Activated naive CD4-positive, alpha-beta T cell treated with anti-CD3 and anti-CD28 coated beads for 36 hours (primary cell): Measurements from ENCODE around the gene DKKL1. TPM values are rescaled to one million over a fixed set of nuclear protein-coding genes. Genes with fewer than 3 reads are reported as not detected.

ENCODE experiments used
- CTCF ChIA-PET: fragments of 350-600 bp; sonication (Branson Sonifier 250); formaldehyde crosslinking; loops from one replicate; lab custom pipeline; 2021; ENCODE audit warnings: antibody characterized with exemption; lab: Charles Lee
- DNase-seq: peaks from one replicate; pipeline ENCODE4 v3.0.0-alpha.2; 2020
- H3K27ac Mint-ChIP-seq: one replicate; pipeline ENCODE4 v1.8.0; 2021; ENCODE audit warnings: mild to moderate bottlenecking, mixed read lengths
- H3K27me3 Mint-ChIP-seq: one replicate; pipeline ENCODE4 v1.8.0; 2021; ENCODE audit warnings: low read depth, mixed read lengths
- H3K36me3 Mint-ChIP-seq: one replicate; pipeline ENCODE4 v1.8.0; 2021; ENCODE audit warnings: low read depth, mixed read lengths
- H3K4me1 Mint-ChIP-seq: one replicate; pipeline ENCODE4 v1.8.0; 2021; ENCODE audit warnings: low read depth, mixed read lengths
- H3K4me3 Mint-ChIP-seq: one replicate; pipeline ENCODE4 v1.8.0; 2021; ENCODE audit warnings: mild to moderate bottlenecking, moderate library complexity, mixed read lengths
- H3K9me3 Mint-ChIP-seq: one replicate; pipeline ENCODE4 v1.8.0; 2021; ENCODE audit warnings: mixed read lengths
- intact Hi-C: fragments of 100-400 bp; cut with micrococcal nuclease; formaldehyde crosslinking; loops from one replicate; pipeline ENCODE4 v1.15.1; 2023
- total RNA-seq, 2 experiments: library from RNA; stranded (reverse); gene quantifications; one replicate each; pipeline ENCODE4 v1.2.3, GENCODE V29; 2021

DKKL1 gene
- total RNA-seq, 2 experiments from 2014 or later = not detected

- H3K9me3 Mint-ChIP-seq = no peaks in the 10 kb centered on the region
- peak; percentile 35 for DNase-seq
- peaks cover 3% of the 10 kb centered on the region for H3K27me3 Mint-ChIP-seq
- CTCF ChIA-PET = no interaction called here
- intact Hi-C loops = no loop called here
- no peak overlapping the region for H3K4me3 Mint-ChIP-seq
- H3K36me3 Mint-ChIP-seq = no peaks in the 10 kb centered on the region
- peaks cover 13% of the 10 kb centered on the region for H3K4me1 Mint-ChIP-seq
- no peak overlapping the region for H3K27ac Mint-ChIP-seq
Measured at GRCh38 chr19:49355909-49356353, 7.7 kb upstream of the DKKL1 start.

DNA sequence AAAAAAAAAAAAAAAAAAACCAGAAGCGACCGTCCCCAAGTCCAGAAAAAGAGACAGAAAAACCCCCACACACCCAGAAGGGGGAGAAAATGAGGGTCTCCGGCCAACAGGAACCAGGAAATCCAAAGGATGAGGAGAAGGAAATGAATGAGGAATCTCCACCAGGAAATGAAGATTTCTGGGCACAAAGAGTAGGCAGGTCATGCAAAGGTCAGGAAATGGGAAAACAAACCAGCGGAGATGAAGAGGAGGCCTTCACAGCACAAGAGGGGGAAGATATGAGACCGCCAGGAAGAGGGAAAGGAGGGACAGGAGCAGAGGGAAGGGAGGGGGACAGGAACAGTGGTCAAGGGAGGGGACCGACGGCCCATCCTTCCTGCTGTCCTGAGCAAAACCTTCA, 7.3 kb upstream of the DKKL1 start:
- peaks cover 15% of the 10 kb centered on the region for H3K4me1 Mint-ChIP-seq
- DNase-seq = no peak
- CTCF ChIA-PET = no interaction called here
- no peak overlapping the region for H3K27ac Mint-ChIP-seq
- no peaks in the 10 kb centered on the region for H3K36me3 Mint-ChIP-seq
- H3K27me3 Mint-ChIP-seq = peaks cover 3% of the 10 kb centered on the region
- intact Hi-C loops = no loop called here
- no peaks in the 10 kb centered on the region for H3K9me3 Mint-ChIP-seq
- H3K4me3 Mint-ChIP-seq = no peak overlapping the region

GRCh38 chr19:49357186-49357585, 6.5 kb upstream of the DKKL1 start:
- Mint-ChIP-seq H3K4me3 (no peak overlapping the region), H3K27ac (no peak overlapping the region), H3K36me3 (no peaks in the 10 kb centered on the region), H3K9me3 (no peaks in the 10 kb centered on the region), H3K27me3 (peaks cover 10% of the 10 kb centered on the region), H3K4me1 (peaks cover 22% of the 10 kb centered on the region)
- no peak for DNase-seq
- CTCF ChIA-PET = no interaction called here
- intact Hi-C loops = no loop called here

DNA sequence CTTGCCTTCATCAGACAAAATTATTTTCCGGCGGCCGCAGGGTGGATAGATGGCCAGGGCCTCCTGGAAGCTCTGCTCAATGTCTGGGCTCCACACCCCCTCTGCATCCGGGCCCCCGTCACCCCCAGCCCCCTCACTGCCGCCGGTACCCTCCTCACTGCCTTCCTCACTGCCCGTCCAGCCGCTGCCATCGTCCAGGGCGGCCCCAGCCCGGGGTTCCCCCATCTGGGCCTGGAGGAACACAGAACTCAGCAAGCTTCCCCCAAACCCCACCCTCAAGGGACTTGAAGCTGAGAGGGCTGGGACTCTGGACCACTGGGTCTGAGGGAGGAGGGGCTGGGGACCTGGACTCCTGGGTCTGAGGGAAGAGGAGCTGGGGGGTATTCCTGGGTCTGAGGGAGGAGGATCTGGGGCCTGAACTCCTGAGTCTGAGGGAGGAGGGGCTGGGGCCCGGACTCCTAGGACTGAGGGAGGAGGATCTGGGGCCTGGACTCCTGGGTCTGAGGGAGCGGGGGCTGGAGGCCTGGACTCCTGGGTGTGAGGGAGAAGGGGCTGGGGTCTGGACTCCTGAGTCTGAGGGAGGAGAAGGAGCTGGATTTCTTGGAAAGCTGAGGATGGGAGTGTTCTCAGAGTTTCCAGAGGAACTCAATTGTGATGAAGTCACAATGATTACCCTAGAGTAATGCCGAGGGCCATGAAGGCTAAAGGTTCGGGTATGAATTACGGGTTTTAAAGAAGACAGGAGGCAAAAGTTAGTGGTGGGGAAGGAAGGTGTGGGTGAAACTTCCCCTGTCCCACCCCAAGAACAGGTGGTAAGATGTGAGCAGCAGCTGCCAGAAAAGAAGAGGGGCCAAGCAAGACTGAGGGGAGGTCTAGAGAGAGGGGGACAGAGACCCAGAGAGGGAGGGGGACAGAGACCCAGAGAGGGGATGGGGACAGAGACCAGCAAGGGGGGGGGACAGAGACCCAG, 3.5 kb upstream of the DKKL1 start:
- DNase-seq = no peak
- peaks cover 12% of the 10 kb centered on the region for H3K27me3 Mint-ChIP-seq
- no peak overlapping the region for H3K27ac Mint-ChIP-seq
- intact Hi-C loops = no loop called here
- no peak overlapping the region for H3K4me3 Mint-ChIP-seq
- no peaks in the 10 kb centered on the region for H3K36me3 Mint-ChIP-seq
- CTCF ChIA-PET = interaction anchor here (0.5 to 1.3 kb wide), 4 partner anchors 10 to 85 kb away, joined by 4 to 5 read pairs (median 4); no protein-coding TSS in a partner anchor
- H3K9me3 Mint-ChIP-seq = no peaks in the 10 kb centered on the region
- peaks cover 24% of the 10 kb centered on the region for H3K4me1 Mint-ChIP-seq

DNA sequence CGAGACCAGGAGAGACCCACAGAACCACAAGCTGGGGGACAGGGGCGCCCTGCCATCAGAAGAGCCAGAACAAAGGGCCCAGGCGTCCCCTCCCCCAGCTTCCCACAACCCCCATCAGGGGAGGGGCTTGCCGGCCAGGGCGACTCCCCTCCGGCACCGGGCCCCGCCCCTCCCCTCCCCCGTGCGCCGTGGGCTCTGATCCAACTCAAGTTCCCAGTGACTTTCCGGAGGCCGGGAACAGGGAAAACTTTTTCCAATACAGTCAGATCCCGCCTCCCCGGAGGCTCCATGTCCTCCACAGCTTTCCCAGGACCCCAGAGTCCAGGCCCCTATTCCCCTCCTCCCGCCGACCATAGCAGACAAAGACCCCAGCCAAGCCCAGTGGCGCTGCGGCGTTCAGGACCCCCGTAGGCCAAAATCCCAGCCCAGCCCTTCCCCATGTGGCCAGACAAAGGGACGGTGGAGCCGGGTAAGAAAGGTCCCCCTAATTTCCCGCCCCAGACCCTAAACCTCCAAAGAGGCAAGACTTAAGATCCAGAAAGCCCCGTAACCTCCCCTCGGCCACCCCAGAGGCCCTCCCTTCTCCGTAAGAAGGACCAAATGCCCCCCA, 2.1 kb upstream of the DKKL1 start:
- DNase-seq = peak; percentile 24
- Mint-ChIP-seq H3K4me3 (peak overlapping the region; percentile 34), H3K36me3 (no peaks in the 10 kb centered on the region), H3K4me1 (peaks cover 11% of the 10 kb centered on the region), H3K9me3 (no peaks in the 10 kb centered on the region), H3K27me3 (peaks cover 10% of the 10 kb centered on the region), H3K27ac (no peak overlapping the region)
- CTCF ChIA-PET = no interaction called here
- intact Hi-C loops = loop anchor here (2.0 kb wide), 1 partner anchor 27 kb away; the partner anchor contains the start of gene CD37

GRCh38 chr19:49362048-49362928, 1.4 kb upstream of the DKKL1 start, which contains the start of gene TEAD2:
Gene TEAD2 (minus strand): TSS chr19:49362416. CDS start chr19:49360075, 2,341 bp downstream.
- Mint-ChIP-seq H3K9me3 (no peaks in the 10 kb centered on the region), H3K36me3 (no peaks in the 10 kb centered on the region), H3K4me1 (peaks cover 11% of the 10 kb centered on the region), H3K27ac (no peak within 1 kb of the TSS), H3K4me3 (peak within 1 kb of the TSS; percentile 34), H3K27me3 (peaks cover 10% of the 10 kb centered on the region)
- intact Hi-C loops = loop anchor here (2.0 kb wide), 1 partner anchor 27 kb away; the partner anchor contains the start of gene CD37
- no peak for DNase-seq
- CTCF ChIA-PET = no interaction called here

GRCh38 chr19:49362929-49363267, 779 bp upstream of the DKKL1 start:
- no peaks in the 10 kb centered on the region for H3K9me3 Mint-ChIP-seq
- intact Hi-C loops = loop anchor here (2.0 kb wide), 1 partner anchor 28 kb away; the partner anchor contains the start of gene CD37
- no peaks in the 10 kb centered on the region for H3K36me3 Mint-ChIP-seq
- CTCF ChIA-PET = no interaction called here
- no peak for DNase-seq
- H3K27me3 Mint-ChIP-seq = peaks cover 10% of the 10 kb centered on the region
- H3K4me1 Mint-ChIP-seq = peaks cover 11% of the 10 kb centered on the region
- H3K4me3 Mint-ChIP-seq = no peak overlapping the region
- no peak overlapping the region for H3K27ac Mint-ChIP-seq

- H3K36me3 Mint-ChIP-seq = peaks cover 1% of the 10 kb centered on the region
- no peak overlapping the region for H3K27ac Mint-ChIP-seq
- intact Hi-C loops = no loop called here
- CTCF ChIA-PET = no interaction called here
- H3K9me3 Mint-ChIP-seq = peaks cover 4% of the 10 kb centered on the region
- peaks cover 10% of the 10 kb centered on the region for H3K27me3 Mint-ChIP-seq
- peaks cover 11% of the 10 kb centered on the region for H3K4me1 Mint-ChIP-seq
- H3K4me3 Mint-ChIP-seq = no peak overlapping the region
- no peak for DNase-seq
Measured at GRCh38 chr19:49364083-49364737, 533 bp downstream of the DKKL1 start.

DNA sequence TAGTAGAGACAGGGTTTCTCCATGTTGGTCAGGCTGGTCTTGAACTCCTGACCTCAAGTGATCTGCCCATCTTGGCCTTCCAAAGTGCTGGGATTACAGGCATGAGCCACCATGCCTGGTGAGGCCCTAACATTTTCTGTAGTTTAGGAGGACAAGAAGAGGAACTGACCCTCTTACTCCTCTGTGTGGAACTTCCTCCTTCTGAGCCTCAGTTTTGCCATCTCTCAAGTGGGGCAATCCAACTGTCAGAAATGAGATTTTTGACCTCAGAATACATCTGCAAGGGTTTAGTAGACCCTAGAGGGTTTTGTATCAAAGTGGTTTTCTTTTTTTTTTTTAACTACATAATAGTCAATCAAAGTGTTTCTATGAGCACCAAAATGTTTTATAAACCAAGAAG, 2.4 kb downstream of the DKKL1 start:
- no peak overlapping the region for H3K4me3 Mint-ChIP-seq
- intact Hi-C loops = no loop called here
- H3K36me3 Mint-ChIP-seq = peaks cover 4% of the 10 kb centered on the region
- peaks cover 11% of the 10 kb centered on the region for H3K4me1 Mint-ChIP-seq
- DNase-seq = no peak
- CTCF ChIA-PET = interaction anchor here (0.6 kb wide), 1 partner anchor 141 kb away, joined by 5 read pairs; no protein-coding TSS in a partner anchor
- no peak overlapping the region for H3K27ac Mint-ChIP-seq
- H3K27me3 Mint-ChIP-seq = peaks cover 12% of the 10 kb centered on the region
- peaks cover 7% of the 10 kb centered on the region for H3K9me3 Mint-ChIP-seq

- DNase-seq = no peak
- CTCF ChIA-PET = no interaction called here
- no peak overlapping the region for H3K27ac Mint-ChIP-seq
- peaks cover 4% of the 10 kb centered on the region for H3K36me3 Mint-ChIP-seq
- H3K4me1 Mint-ChIP-seq = peaks cover 3% of the 10 kb centered on the region
- intact Hi-C loops = no loop called here
- no peak overlapping the region for H3K4me3 Mint-ChIP-seq
- H3K27me3 Mint-ChIP-seq = peaks cover 5% of the 10 kb centered on the region
- peaks cover 7% of the 10 kb centered on the region for H3K9me3 Mint-ChIP-seq
Measured at GRCh38 chr19:49368711-49369358, 5.2 kb downstream of the DKKL1 start.

- intact Hi-C loops = no loop called here
Measured at GRCh38 chr19:49371184-49371583, 7.5 kb downstream of the DKKL1 start.

More at GRCh38 chr19:49371184-49371583, 7.5 kb downstream of the DKKL1 start:
- peaks cover 2% of the 10 kb centered on the region for H3K27me3 Mint-ChIP-seq
- peaks cover 7% of the 10 kb centered on the region for H3K9me3 Mint-ChIP-seq
- H3K4me3 Mint-ChIP-seq = no peak overlapping the region
- H3K4me1 Mint-ChIP-seq = no peaks in the 10 kb centered on the region
- CTCF ChIA-PET = no interaction called here
- H3K36me3 Mint-ChIP-seq = peaks cover 4% of the 10 kb centered on the region
- DNase-seq = no peak
- H3K27ac Mint-ChIP-seq = no peak overlapping the region
